RCC 7860 (cell line): ENCODE data around the gene MTRR.
A peak's percentile ranks its signal among the peaks of the same experiment; 100 is the strongest.

Experiments
- DNase-seq: peaks from one replicate; pipeline ENCODE4 v3.0.0-alpha.2; 2015; ENCODE audit warnings: low spot score
- FAIRE-seq: peaks from 2 replicates; lab custom pipeline; 2012; peaks lifted over from hg19 to GRCh38; lab: Jason Lieb, UNC

Gene MTRR

DNA sequence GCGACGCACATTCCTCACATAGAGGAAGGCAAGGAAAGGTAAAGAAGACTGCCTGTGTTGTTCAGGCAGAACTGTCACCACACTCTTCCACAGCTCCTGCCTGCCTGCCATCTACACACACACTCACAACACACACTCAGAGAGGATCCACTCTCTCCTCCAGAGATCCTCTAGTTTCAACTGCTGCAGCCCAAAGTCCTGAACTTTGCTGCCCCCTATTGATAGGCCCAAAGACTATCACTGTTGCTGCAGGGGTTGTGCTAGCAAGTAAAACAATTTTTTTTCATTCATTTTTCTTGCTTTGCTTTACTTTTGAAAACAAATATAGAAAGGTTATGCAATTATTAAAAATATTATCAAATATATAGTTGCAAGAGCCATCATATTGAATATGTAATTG, 12.1 kb upstream of the MTRR start:
- peak; percentile 68 for FAIRE-seq
- peak; percentile 31 for DNase-seq

DNA sequence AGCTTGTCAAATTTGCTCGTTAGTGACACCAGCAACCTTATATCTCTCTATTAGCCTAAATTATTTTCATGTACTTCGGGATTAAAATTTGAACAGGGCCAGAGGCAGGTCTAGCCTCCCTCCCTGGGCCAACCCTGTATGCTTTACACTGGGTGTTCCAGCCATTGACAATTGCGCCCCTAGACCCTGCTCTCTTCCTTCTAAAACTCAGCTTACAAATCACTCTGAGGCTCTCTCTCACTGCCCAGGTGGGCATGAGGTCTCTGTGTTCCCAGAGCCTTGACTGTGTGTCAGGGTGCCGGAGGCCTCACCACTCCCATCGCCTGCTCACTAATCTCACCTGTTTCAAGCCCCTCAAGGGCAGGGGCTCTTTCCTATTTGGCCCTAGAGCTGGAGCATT, 11.6 kb upstream of the MTRR start:
- no peak for DNase-seq
- FAIRE-seq, result no peak

DNA sequence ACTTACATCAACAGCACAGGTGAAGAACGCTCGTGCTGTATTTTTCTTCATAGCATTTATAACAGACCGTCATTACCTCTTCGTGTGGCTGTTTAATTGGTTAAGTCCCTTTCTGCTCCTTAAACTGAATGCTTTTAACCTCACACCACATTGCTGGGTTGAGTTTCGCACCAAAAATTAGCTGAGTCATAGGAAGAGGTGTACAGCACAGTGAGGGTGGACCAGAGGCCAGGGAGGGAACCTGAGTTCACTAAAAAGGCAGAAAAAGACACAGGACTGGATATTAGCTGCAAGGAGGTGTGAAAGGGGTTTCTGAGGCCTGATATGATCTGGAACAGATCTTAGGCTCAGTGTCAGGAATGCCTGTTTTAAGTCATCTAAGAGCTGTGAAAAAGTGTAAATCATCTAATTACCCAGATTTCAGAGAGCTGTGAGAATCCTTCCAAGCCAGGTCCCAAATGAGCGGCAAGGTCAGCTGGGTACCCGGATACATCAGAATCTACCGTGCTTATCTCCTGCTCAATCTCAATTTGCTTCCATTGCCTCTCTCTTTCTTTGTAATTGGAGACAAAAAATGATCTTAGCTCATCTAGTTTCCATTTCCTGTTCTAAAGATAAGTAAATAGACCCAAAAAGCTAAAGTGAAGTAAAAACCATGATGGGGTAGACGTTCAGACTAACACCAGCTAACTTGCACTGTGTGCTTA, 10.9 kb upstream of the MTRR start:
- DNase-seq (no peak), FAIRE-seq (no peak)

DNA sequence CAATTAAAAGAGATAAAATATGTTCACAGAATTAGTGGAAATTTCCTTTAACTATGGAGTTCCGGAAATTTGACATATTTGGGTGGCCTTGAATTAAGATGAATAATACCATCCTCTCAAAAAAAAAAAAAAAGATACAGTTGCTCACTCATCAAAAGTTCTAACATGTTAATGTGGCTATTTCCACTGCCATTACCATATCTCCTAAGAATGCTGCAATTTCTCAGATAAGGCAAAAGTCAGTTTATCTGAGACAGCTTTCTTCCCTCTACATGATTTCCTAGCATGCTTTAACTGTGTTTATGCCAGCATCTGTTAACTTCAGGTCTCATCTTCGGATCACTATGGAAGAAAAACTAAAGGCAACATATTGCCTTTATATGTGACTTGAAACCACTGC, 2.8 kb upstream of the MTRR start:
- DNase-seq (no peak), FAIRE-seq (no peak)

DNA sequence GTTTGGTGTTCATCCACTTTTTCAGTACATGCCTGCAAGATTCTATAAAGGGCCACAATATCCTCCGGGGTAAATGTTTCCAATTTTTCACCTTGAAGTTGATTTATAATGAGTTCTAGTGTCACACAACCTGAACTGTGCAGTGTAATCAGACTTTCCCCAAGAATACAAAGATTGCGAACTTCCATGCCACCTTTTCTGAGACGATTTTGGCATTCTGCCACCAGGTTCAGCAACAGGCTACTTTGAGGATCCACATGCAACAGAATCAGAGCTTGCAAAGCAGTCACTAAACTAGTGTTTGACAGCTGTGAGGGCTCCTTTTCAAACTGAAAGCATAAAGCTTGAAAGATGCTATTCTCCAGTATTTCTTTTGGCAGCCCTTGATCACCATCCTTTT, 1.7 kb upstream of the MTRR start:
- DNase-seq (no peak), FAIRE-seq (no peak)

DNA sequence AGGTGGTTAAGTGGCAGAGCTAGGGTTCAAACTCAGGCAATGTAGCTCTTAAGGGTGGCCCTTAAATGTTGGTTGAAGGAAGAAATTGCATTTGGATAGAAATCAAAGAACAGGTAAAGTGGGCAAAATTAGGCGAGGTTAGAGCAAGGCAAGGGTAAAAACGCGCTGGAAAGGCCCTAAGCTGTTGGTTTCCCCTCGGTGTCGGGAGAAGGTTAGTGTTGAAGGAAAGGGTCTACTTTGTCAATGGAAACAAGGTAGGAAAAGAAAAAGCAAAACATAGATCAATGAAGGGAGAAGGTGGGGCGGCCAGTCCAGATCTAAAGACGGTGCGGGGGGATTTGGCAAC, 548 bp upstream of the MTRR start:
- no peak for FAIRE-seq
- peak; percentile 11 for DNase-seq

DNA sequence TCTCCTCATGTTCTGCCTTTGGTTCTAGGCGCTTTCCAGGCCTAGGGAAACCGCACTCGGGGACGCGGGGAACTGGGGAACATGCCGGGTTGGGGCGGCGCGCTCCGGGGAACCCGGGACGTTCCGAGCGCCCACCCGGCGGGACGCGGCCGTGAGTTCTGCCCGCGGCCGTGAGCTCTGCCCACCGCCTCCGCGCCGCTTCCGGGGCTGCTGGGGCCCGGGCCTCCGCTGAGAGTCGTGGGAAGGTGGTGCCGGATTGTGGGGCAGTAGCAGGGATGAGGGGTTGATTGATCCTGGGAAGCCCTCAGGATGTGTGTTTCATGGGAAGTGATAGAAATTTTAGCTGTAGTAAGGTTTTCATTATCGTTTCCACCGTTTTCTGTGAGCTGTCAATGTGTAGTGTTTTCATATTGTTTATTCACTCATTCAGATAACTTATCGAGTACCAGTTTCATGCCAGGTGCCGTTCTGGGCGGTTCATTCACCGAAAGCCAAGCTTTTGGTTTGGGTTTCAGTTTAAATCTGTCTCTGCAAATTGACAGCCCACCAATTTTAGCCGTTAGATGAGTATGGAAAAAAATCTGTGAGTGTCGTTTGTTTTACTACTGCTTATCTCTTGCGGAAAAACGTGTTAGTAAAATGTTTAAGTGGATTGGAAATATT, 657 bp downstream of the MTRR start:
- no peak for FAIRE-seq

DNA sequence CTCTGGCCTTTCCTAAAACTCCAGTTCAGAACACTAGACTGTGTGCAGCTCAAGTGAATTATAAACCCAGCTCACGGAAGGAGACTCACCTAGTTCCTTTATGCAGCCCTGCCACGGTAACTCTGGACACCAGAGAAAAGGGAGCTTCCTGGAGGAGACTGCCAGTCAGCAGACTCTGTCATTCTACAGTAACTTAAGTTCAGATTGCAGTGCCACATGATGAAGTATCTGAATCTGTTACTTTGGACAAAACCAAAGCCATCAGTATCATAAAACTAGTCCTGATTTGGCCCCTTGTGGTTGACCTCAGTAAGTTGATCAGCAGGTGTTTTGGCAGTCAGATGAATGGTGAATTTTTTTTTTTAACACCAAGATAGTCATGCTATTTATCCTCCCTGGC, 2.7 kb downstream of the MTRR start:
- peak; percentile 52 for FAIRE-seq

More for the DNA sequence above, 657 bp downstream of the MTRR start:
- DNase-seq, result no peak

DNA sequence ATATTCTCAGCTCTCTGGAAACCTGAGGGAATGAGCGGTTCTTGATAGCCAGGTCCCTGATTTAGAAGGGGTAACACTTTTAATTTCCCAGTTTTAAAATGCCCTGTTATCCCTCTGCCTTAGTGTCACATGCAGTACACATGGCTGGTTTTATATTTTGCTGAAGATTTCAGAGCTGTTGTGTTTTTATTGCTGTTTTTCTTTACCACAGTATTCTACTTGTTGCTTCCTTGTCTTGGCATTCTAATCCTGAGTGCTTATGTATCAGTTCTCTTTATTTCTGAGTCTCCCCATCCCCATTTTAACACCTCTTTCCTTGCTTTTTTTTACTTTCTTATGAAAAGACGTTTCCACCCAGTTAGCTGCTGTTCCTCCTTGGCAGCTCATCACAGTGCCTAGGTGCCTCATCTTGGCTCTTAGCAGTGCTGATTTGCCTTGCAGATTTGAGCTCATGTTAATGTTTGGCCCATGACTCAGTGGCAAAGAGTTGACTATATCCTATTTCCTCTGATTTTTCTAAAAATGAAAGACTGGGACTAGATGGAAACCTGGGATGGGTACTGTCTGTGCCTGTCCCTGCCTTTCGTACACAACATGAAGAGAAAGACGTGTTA, 3.7 kb downstream of the MTRR start:
- FAIRE-seq (peak; percentile 80), DNase-seq (peak; percentile 45)

More for the DNA sequence above, 2.7 kb downstream of the MTRR start:
- peak; percentile 27 for DNase-seq

DNA sequence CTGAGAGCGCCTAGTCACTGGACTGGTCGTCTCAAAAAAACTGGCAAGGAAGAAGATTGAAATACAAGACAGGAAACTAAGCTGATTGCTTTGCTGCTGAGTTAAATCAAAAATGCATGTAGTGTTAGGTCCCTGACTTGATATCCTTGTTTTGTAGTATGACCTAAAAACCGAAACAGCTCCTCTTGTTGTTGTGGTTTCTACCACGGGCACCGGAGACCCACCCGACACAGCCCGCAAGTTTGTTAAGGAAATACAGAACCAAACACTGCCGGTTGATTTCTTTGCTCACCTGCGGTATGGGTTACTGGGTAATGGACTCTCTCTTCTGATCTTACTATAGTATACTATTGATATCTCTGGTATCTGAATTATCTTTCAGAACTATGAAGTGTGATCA, 4.3 kb downstream of the MTRR start:
- no peak for FAIRE-seq
- no peak for DNase-seq

DNA sequence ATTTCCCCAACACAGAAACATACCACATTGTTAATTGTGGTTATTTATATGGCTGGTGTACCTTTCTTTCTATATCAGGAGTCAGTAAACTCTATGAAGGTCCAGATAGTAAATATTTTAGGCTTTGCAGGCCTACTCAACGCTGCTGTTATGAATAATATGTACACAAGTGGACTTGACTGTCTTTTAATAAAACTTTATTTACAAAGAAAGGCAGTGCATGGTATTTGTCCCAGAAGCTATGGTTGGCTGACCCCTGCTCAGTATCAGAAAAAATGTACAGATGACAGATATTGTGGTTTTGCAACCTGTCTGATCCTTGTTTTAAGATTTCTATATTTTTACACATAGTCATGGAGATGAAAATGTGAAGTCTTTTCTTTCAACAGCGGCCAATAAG, 5.7 kb downstream of the MTRR start:
- peak; percentile 36 for FAIRE-seq
- no peak for DNase-seq

DNA sequence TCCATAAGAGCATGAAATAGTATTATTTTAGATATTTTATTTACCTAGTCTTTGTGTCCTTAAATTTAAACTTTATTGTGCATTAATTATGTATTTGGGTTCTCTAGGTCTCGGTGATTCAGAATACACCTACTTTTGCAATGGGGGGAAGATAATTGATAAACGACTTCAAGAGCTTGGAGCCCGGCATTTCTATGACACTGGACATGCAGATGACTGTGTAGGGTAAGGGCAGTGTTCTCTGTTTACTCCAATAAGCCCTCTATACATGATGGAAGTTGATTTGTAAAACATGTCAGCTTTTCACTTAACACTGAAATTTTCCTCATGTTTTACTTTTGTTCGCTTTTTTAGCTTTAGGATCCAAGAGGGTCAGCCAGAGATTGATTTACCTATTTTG, 6.2 kb downstream of the MTRR start:
- FAIRE-seq (no peak), DNase-seq (no peak)

DNA sequence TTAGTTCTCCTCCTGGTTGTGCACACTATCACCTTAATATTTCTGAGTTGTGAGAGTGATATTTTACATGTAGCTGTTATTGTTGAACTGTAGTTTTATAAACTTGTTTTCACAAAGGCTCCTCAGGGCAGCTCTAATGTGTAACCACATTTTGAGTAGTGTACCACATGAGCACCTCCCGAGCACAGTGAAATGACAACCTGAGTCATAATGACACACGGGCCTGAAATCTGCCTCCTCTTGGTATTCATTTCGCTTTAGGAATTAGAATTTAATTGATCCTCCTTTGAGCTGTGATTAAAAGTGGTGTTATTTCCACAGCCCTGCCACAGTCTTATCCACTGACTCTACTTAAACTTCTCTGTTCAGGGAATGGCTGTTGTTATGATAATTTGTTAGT, 7.9 kb downstream of the MTRR start:
- peak; percentile 63 for DNase-seq
- peak; percentile 94 for FAIRE-seq

DNA sequence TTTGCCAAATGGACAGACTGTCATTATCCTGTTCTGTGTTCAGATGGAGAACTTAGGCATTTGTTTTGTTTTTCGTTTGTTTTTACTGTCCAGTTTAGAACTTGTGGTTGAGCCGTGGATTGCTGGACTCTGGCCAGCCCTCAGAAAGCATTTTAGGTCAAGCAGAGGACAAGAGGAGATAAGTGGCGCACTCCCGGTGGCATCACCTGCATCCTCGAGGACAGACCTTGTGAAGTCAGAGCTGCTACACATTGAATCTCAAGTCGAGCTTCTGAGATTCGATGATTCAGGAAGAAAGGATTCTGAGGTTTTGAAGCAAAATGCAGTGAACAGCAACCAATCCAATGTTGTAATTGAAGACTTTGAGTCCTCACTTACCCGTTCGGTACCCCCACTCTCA, 8.9 kb downstream of the MTRR start:
- FAIRE-seq (peak; percentile 40), DNase-seq (peak; percentile 52)

DNA sequence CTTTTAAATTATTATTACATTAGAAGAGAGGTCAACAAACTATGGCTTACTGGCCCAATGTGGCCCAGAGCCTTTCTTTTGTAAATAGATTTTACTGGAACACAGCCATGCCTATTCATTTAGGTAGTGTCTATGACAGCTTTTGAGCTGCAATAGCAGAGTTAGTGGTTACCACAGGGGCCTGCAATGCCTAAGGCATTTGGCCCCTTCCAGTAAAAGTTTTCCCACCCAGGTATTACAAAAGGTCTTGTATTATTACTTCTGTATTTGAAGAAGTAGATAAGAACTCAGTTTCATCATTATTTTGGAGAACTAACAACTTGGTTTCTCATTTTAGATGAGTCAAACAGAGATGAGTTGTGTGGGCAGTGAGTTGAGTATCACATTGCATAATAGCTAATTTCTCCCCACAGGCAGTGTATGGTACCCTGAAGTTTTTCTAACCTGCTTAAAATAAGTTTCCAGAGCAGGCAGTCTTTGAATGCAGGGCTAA, 9.5 kb downstream of the MTRR start:
- FAIRE-seq, result no peak

DNA sequence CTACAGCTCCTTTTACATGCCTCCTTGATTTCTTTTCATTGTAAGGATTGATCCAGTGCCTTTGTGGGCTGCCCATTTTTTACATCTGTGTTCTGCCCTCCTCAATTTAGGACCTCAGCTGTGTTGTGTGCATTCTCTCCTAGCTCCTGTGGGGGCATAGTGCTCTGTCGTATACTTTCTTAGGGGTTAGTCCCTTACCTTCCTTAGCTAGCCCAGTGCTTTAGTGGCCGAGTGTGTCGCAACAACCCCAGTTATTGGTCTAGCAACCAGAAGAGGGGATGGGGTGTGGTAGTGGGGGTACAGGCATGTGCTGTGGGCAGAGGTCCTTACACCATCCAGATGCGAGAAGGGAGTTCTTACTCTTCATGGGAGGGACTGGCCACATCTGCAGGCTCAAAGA, 12.1 kb downstream of the MTRR start:
- no peak for DNase-seq
- FAIRE-seq, result no peak

More for the DNA sequence above, 9.5 kb downstream of the MTRR start:
- DNase-seq, result peak; percentile 53

DNA sequence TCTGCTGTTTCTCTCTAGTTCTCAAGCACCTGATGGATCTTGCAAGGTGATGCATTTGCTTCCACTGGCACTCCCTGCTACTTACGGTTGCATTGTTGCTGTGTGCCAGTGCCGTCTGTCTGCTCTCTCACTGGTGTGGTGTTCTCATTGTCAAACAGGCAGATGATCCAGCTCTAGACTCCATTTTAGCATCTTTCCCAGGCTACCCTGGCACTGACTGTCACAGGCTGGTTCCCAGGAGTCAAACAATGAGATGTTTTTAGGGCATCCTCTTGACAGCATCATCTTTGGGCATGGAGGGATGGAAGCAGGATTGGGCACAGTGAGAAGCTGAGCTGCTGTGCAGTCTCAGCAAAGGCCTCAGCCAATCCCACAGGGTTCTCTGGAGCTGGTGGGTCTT, 12.9 kb downstream of the MTRR start:
- DNase-seq (no peak), FAIRE-seq (no peak)

DNA sequence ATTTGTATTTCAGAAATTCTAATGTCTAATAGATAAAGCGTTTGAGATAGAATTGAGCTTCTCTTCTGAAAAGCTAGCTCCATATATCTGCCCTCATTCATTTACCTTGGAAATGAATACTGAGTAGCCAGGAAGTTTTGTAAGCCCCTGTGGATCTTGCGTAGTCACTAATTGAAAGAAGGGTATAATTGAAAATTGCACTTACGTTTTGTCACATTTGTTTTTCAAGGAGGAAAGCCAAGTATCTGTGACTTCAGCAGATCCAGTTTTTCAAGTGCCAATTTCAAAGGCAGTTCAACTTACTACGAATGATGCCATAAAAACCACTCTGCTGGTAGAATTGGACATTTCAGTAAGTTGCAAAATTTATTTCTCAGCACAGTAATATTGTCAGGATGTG, 14.0 kb downstream of the MTRR start:
- FAIRE-seq, result no peak
- no peak for DNase-seq

DNA sequence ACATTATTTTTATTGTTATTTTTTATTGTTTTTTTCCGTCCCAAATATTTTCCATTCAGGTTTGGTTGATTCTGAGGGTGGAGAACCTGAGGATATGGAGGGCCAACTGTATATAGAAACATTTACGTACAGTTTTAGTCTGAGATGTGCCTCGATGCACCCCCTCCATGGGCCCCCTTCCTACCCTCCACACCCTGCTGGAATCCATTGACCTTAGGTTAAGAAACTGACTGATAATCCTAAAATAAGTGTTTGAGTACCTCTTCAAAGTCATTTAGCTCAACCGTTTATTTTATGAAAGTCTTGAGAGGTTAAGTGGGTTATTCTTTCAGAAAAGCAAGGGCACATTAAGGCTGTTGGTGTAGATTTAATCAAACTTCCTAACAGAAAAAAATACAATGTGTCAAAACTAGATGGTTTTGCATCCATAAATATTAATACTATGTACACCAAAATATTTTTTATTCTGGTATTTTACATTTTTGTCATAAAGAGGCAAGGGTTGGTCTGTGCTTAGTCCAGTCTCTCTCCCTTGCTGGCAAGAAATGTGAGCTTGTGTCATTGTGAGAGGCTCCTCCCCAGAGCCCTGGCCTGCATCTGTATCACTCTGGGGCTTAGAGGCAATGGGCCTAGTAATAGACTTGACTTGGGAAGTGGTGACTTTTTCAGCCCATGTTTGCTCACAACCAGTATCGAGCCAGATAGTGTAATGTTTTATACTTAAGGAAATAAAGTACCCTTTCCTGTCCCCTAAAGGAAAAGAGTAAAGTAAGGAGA, 15.7 kb downstream of the MTRR start:
- DNase-seq (no peak), FAIRE-seq (no peak)

DNA sequence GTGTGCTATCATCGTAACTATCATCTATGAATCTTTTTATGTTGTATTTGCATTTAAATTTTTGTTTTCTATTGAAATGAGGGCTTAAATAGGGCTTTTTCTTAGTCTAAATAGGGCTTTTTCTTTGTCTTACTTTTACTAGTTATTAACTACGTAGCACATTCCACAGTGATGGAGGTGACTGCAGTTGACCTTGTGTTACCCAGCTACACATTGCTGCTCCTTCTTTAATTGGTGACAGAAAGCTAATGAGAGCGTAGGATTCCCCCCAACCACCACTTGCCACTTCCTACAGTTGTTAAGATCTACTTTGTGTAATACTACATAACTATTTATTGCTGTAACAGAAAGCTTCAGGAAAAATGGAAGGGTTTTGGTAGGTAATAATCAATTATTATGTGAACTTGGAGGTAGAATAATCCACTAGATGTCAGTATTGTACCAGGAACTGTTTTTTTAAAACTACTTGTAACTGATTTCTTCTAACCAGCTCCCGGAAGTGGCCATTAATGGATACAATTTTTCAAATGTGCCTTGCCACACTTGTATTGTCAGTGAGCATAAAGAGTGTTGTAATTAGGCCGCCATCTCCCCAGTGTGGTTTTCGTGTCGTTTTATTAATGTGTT, 18.0 kb downstream of the MTRR start:
- peak; percentile 50 for DNase-seq
- FAIRE-seq, result peak; percentile 83

DNA sequence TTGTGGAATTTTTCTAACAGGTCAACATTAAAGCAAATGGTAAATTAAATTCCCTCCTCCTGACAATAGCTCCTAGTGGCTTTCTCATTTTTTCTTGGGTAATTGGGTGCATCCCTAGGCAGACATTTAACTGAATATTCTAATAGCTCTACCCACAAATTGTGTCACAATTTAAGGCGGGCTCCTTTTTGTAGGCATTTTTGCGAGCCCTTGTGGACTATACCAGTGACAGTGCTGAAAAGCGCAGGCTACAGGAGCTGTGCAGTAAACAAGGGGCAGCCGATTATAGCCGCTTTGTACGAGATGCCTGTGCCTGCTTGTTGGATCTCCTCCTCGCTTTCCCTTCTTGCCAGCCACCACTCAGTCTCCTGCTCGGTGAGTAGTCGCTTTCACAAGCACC, 20.0 kb downstream of the MTRR start:
- DNase-seq (no peak), FAIRE-seq (no peak)
